BLaER1 (cell line): ENCODE results near the gene STYK1.
"Not testable (repeated sequence)": the region's sequence is repeated elsewhere in the genome, so short reads cannot be mapped to it uniquely, and the experiment has no call there.

Experiments
- H3K27ac ChIP-seq: shearing (Covaris generic); formaldehyde crosslinking; 2 replicates; pipeline ENCODE4 v1.8.1; 2022
- H3K27me3 ChIP-seq: shearing (Covaris generic); formaldehyde crosslinking; 2 replicates; pipeline ENCODE4 v1.8.1; 2022
- H3K36me3 ChIP-seq: shearing (Covaris generic); formaldehyde crosslinking; 2 replicates; pipeline ENCODE4 v1.8.1; 2022
- H3K4me1 ChIP-seq: shearing (Covaris generic); formaldehyde crosslinking; 2 replicates; pipeline ENCODE4 v1.8.1; 2022
- H3K4me2 ChIP-seq: shearing (Covaris generic); formaldehyde crosslinking; 2 replicates; pipeline ENCODE4 v1.8.1; 2022
- H3K4me3 ChIP-seq: shearing (Covaris generic); formaldehyde crosslinking; 2 replicates; pipeline ENCODE4 v1.8.1; 2022
- H3K9ac ChIP-seq: shearing (Covaris generic); formaldehyde crosslinking; 2 replicates; pipeline ENCODE4 v1.8.1; 2022
- H3K9me3 ChIP-seq: shearing (Covaris generic); formaldehyde crosslinking; 2 replicates; pipeline ENCODE4 v1.8.1; 2022
- H4K20me1 ChIP-seq: shearing (Covaris generic); formaldehyde crosslinking; 2 replicates; pipeline ENCODE4 v1.8.1; 2022
- Cebpa-rat ChIP-seq: shearing (Covaris generic); IDR thresholded peaks from 2 replicates; pipeline ENCODE4 v1.8.1; 2022

Gene STYK1

DNA sequence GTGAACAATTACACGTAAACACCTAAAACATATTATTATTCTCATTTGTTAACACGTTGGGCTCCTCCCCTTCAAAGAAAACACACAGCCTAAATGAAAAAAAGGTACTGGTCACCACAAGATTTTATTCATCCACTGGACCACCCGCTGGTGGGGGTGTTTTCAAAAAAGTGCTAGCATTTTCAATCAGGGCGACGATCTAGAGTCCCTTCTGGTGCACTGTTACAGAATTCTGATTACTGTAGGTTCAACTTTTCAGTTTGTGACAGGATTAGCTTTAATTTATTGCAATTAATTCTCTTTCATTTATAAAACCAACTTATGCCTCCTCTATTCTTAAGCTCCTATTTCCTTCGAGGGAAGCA is 60.9 kb downstream of the STYK1 start:
- no peaks in the 10 kb centered on the region for H3K27me3 ChIP-seq
- H3K4me3 ChIP-seq = peak overlapping the region; percentile 92
- TF ChIP-seq Cebpa-rat = no peak
- H3K27ac ChIP-seq = peak overlapping the region; percentile 95
- H3K4me2 ChIP-seq = peak overlapping the region; percentile 98
- H3K9ac ChIP-seq = peak overlapping the region; percentile 97
- no peaks in the 10 kb centered on the region; the same call in 1 of the 2 replicates for H4K20me1 ChIP-seq
- no peaks in the 10 kb centered on the region for H3K9me3 ChIP-seq
- H3K36me3 ChIP-seq = peaks cover 19% of the 10 kb centered on the region
- H3K4me1 ChIP-seq = peaks cover 23% of the 10 kb centered on the region

DNA sequence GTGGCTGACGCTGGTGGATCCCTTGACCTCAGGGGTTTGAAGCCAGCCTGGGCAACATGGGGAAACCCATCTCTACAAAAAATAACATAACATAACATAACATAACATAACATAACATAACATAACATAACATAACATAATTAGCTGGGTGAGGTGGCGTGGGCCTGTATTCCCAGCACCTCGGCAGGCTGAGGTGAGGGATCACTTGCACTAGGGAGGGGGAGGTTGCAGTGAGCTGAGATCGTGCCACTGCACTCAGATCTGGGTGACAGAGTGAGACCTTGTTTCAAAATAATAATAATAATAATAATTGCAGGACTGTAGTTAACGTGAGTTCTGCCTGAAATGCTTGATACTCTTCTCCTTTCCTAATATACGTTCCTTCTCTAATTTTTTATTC is 61.7 kb downstream of the STYK1 start:
- H3K27me3 ChIP-seq = no peaks in the 10 kb centered on the region
- peaks cover 23% of the 10 kb centered on the region for H3K36me3 ChIP-seq
- H3K9me3 ChIP-seq = no peaks in the 10 kb centered on the region
- H3K4me1 ChIP-seq = peaks cover 23% of the 10 kb centered on the region
- H4K20me1 ChIP-seq = no peaks in the 10 kb centered on the region; the same call in 1 of the 2 replicates
- H3K4me3 ChIP-seq = peak overlapping the region; percentile 92
- H3K4me2 ChIP-seq = peak overlapping the region; percentile 98
- H3K9ac ChIP-seq = peak overlapping the region; percentile 97
- no peak overlapping the region for H3K27ac ChIP-seq
- TF ChIP-seq Cebpa-rat = no peak

DNA sequence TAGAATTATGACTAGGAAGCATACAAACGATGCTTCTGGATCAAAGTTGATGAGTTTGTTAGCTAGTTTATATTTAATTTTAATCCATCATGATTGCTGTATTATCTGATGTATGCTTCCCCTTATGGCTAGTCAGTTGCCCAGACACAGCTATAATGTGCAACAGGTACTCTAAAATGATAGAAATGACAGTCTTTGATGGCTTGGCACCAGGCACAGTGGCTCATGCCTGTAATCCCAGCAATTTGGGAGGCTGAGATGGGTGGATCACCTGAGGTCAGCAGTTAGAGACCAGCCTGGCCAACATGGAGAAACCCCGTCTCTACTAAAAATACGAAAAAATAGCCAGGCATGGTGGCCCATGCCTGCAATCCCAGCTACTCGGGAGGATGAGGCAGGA is 62.6 kb downstream of the STYK1 start:
- H3K4me3 ChIP-seq, H3K27ac ChIP-seq, H3K9me3 ChIP-seq, H3K9ac ChIP-seq, H4K20me1 ChIP-seq, H3K27me3 ChIP-seq: not testable (repeated sequence)
- peaks cover 23% of the 10 kb centered on the region for H3K4me1 ChIP-seq
- peaks cover 28% of the 10 kb centered on the region for H3K36me3 ChIP-seq
- H3K4me2 ChIP-seq = peak overlapping the region; percentile 23; the same call in 1 of the 2 replicates

DNA sequence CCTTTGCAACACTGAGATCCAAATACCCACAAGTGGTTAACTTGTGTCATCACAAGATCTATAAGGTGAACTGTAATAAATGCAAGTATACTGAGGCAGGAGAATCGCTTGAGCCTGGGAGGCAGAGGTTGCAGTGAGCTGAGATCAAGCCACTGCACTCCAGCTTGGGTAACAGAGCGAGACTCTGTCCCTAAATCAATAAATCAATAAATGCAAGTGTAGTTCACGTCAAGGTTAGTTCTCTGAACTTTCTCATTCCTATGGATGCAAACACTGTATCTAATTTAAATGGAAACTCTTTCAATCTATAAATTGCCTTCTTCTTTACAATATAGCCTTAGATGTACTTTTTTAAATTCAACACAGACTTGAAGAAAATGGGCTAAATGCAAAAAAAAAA is 63.7 kb downstream of the STYK1 start:
- H3K4me2 ChIP-seq = no peak overlapping the region
- TF ChIP-seq Cebpa-rat = no peak
- peaks cover 23% of the 10 kb centered on the region for H3K4me1 ChIP-seq
- no peaks in the 10 kb centered on the region; the same call in 1 of the 2 replicates for H4K20me1 ChIP-seq
- H3K9me3 ChIP-seq = no peaks in the 10 kb centered on the region
- H3K27ac ChIP-seq = no peak overlapping the region
- H3K9ac ChIP-seq = no peak overlapping the region
- no peaks in the 10 kb centered on the region for H3K27me3 ChIP-seq
- no peak overlapping the region for H3K4me3 ChIP-seq
- H3K36me3 ChIP-seq = peaks cover 36% of the 10 kb centered on the region

DNA sequence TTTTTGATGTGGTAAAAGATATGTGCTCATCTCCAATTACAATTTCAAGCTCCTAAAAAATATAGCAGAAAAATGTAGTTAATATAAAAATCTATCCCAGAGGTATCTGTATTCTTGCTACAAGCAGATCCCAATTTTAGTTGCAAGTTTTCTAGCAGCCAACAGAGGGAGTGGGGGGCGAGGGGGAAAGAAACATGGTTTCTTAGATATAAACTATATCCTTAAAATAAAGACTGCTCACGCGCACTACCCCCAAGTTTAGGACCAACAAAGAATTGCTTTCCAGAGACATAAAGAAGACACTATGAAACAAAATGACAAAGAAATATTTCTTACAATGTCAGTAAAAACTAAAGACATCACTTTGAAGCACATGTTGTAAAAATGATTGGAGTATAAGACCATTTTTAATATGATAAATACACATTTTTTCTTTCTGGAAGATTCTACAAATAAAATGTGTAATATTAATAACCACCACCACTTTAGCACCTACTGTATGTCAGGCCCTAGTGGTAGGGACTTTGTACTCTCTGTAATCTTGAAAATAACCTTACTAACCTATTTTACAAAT is 65.9 kb downstream of the STYK1 start:
- no peaks in the 10 kb centered on the region; the same call in 1 of the 2 replicates for H4K20me1 ChIP-seq
- no peaks in the 10 kb centered on the region for H3K9me3 ChIP-seq
- no peak for TF ChIP-seq Cebpa-rat
- no peak overlapping the region for H3K27ac ChIP-seq
- no peak overlapping the region for H3K4me3 ChIP-seq
- H3K4me2 ChIP-seq = no peak overlapping the region
- H3K36me3 ChIP-seq = peaks cover 45% of the 10 kb centered on the region
- no peak overlapping the region for H3K9ac ChIP-seq
- H3K27me3 ChIP-seq = no peaks in the 10 kb centered on the region
- H3K4me1 ChIP-seq = peaks cover 18% of the 10 kb centered on the region

DNA sequence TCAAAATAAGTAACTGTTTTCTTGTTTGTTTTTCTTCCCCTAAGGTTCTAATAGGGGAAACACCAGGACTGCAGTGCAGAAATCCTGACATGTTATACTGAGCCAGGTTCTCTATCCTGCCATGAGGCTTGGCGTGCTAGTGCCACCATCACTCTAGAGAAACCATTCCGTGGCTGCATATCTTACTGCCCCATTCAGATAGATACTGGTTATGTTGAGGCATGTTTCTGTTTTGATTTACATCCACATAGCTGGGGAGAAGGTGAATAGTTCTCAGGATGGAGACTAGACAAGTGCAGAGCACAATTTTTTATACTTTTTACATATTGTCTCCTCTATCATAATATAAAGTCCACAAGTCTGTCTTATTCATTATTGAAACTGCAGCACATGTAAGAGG is 72.0 kb downstream of the STYK1 start:
- H3K9ac ChIP-seq = no peak overlapping the region
- no peak overlapping the region for H3K27ac ChIP-seq
- peaks cover 31% of the 10 kb centered on the region for H3K36me3 ChIP-seq
- H3K9me3 ChIP-seq = no peaks in the 10 kb centered on the region
- H3K4me2 ChIP-seq = no peak overlapping the region
- H4K20me1 ChIP-seq = no peaks in the 10 kb centered on the region
- no peaks in the 10 kb centered on the region for H3K4me1 ChIP-seq
- TF ChIP-seq Cebpa-rat = no peak
- no peaks in the 10 kb centered on the region for H3K27me3 ChIP-seq
- no peak overlapping the region for H3K4me3 ChIP-seq

DNA sequence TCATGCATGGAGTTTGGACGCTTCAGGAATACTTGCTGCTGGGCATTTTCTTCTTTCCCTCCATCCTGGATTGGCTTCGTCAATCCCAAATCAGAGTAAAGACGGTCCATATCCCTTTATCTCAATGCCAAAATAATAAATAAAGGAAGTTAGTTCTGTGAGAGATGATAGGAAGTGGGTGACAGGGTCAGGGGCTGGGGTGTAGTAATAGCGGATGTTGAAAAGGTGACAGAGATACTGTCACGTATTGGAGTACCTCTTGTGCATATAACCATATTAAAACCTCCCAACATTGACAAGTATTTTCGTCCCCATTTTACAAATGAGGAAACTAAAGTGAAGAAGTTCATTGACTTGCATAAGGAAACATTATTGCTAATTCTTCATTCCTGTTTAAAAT is 72.9 kb downstream of the STYK1 start:
- Histone ChIP-seq H3K27ac (no peak overlapping the region), H3K4me2 (no peak overlapping the region), H4K20me1 (no peaks in the 10 kb centered on the region), H3K9ac (no peak overlapping the region), H3K4me1 (no peaks in the 10 kb centered on the region), H3K4me3 (no peak overlapping the region), H3K27me3 (no peaks in the 10 kb centered on the region), H3K36me3 (peaks cover 33% of the 10 kb centered on the region), H3K9me3 (no peaks in the 10 kb centered on the region)
- TF ChIP-seq Cebpa-rat = no peak

DNA sequence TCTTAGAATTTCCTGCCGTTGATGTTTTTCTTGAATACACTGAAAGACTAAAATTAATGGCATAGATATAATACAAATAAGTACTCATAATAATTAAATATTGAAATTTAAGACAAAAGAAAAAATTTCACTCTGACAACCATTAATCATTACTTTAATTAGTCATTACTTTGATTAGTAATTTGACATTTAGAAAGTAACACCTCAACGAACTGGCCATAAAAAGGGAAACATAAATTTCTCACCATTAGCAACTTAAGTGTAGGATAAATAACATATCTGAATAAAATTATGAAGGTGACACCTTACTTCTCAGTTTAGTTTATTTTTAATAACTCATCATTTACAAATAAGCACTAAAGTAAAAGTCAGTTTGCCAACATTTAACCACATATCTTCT is 78.0 kb downstream of the STYK1 start:
- H3K4me1 ChIP-seq = no peaks in the 10 kb centered on the region
- no peaks in the 10 kb centered on the region for H4K20me1 ChIP-seq
- H3K36me3 ChIP-seq = peaks cover 26% of the 10 kb centered on the region
- TF ChIP-seq Cebpa-rat = no peak
- no peaks in the 10 kb centered on the region for H3K27me3 ChIP-seq
- H3K9ac ChIP-seq = no peak overlapping the region
- no peaks in the 10 kb centered on the region for H3K9me3 ChIP-seq
- no peak overlapping the region for H3K4me2 ChIP-seq
- H3K27ac ChIP-seq = no peak overlapping the region
- no peak overlapping the region for H3K4me3 ChIP-seq

DNA sequence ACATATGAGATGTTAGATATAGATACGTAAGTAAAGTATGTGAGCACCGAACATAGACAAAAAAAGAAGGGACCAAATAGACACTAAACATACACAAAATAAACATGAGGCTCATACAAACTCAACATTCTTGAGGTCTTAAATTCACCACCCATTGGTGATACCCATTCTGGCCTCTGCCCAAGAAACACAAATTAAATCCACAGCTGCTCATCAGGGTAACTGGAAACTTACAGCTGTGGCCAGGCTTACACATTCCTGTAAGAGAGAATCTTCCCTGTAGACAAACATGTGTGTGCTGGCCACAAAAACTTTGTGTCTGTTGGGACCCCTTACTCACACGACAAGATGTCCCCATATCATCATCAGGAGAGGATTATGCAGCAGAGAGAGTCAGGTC is 82.9 kb downstream of the STYK1 start:
- H3K36me3 ChIP-seq = peaks cover 26% of the 10 kb centered on the region
- H3K27me3 ChIP-seq = no peaks in the 10 kb centered on the region
- H3K9me3 ChIP-seq = no peaks in the 10 kb centered on the region
- H3K9ac ChIP-seq = no peak overlapping the region
- no peak overlapping the region for H3K4me2 ChIP-seq
- H3K4me3 ChIP-seq = no peak overlapping the region
- H4K20me1 ChIP-seq = no peaks in the 10 kb centered on the region
- no peaks in the 10 kb centered on the region for H3K4me1 ChIP-seq
- H3K27ac ChIP-seq = no peak overlapping the region
- TF ChIP-seq Cebpa-rat = no peak

DNA sequence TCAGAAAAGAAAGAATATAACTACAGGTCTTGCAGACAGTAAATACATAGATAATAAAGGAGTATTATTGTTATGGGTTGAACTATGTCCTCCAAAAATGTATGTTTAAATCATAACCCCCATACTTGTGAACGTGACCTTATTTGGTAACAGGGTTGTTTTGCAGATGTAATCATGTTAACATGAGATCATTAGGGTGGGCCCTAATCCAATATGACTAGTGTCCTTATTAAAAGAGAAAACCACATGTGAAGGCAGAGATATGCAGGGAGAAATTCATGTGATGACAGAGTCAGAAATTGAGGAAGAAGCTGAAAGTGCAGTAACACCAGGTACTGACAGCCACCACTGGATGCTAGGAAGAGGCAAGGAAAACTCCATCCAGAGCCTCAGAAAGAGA is 89.4 kb downstream of the STYK1 start:
- peaks cover 20% of the 10 kb centered on the region; the same call in 1 of the 2 replicates for H3K36me3 ChIP-seq
- no peak overlapping the region for H3K9ac ChIP-seq
- H4K20me1 ChIP-seq = no peaks in the 10 kb centered on the region
- H3K4me1 ChIP-seq = peaks cover 7% of the 10 kb centered on the region
- H3K27me3 ChIP-seq = no peaks in the 10 kb centered on the region
- H3K4me3 ChIP-seq = no peak overlapping the region
- peaks cover 22% of the 10 kb centered on the region for H3K9me3 ChIP-seq
- TF ChIP-seq Cebpa-rat = no peak
- H3K4me2 ChIP-seq = no peak overlapping the region
- H3K27ac ChIP-seq = no peak overlapping the region

DNA sequence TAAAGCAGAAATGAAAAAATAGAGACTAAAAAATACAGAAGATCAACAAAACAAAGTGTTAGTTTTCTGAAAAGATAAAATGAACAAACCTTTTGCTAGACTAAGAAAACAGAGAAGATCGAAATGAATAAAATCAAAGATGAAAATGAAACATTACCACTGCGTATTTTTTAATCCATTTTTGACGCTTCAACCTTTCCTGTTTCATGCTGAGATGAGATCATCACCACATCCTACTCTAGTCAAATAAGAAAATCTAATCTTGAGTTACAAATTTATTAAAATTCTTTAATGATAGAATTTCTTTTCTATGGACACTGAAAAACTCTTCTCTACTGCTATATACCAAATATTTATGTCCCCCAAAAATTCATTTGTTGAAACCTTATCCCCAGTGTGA is 91.1 kb downstream of the STYK1 start:
- Histone ChIP-seq H4K20me1 (no peaks in the 10 kb centered on the region), H3K4me3 (no peak overlapping the region), H3K27ac (no peak overlapping the region), H3K9me3 (peaks cover 22% of the 10 kb centered on the region), H3K4me2 (no peak overlapping the region), H3K9ac (no peak overlapping the region), H3K4me1 (peaks cover 7% of the 10 kb centered on the region), H3K27me3 (no peaks in the 10 kb centered on the region), H3K36me3 (peaks cover 15% of the 10 kb centered on the region; the same call in 1 of the 2 replicates)
- TF ChIP-seq Cebpa-rat = no peak

DNA sequence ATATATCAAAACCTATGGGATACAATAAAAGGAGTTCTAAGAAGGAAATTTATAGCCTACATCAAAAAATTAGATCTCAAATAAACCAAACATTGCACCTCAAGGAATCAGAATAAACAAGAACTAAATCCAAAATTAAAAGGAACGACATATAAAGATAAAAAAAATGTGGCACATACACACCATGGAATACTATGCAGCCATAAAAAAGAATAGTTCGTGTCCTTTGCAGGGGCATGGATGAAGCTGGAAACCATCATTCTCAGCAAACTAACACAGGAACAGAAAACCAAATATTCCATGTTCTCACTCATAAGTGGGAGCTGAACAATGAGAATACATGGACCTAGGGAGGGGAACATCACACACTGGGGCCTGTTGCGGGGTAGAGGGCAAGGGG is 91.7 kb downstream of the STYK1 start:
- H3K36me3 ChIP-seq = peaks cover 13% of the 10 kb centered on the region; the same call in 1 of the 2 replicates
- H3K27ac ChIP-seq, H3K9ac ChIP-seq, H3K4me1 ChIP-seq, H3K4me2 ChIP-seq, H3K27me3 ChIP-seq, H3K4me3 ChIP-seq, H4K20me1 ChIP-seq: not testable (repeated sequence)
- H3K9me3 ChIP-seq = peaks cover 22% of the 10 kb centered on the region
